ENCODE measurements around the gene TTC17.
"Not testable (repeated sequence)": the region's sequence is repeated elsewhere in the genome, so short reads cannot be mapped to it uniquely, and the experiment has no call there.

The TTC17 gene

GRCh38 chr11:43459246-43459645 is 100.5 kb downstream of the TTC17 start:
- DNase-seq, result no peak

- DNase-seq, result no peak
These were observed 103.6 kb downstream of the TTC17 start for GRCh38 chr11:43462359-43462758.

- DNase-seq, result no peak
These were observed 109.2 kb downstream of the TTC17 start for GRCh38 chr11:43467958-43468357.

- DNase-seq, result not testable (repeated sequence)
These were observed 118.8 kb downstream of the TTC17 start for GRCh38 chr11:43477491-43477890.

GRCh38 chr11:43486141-43486540 is 127.4 kb downstream of the TTC17 start:
- no peak for DNase-seq

GRCh38 chr11:43489869-43490465 is 131.2 kb downstream of the TTC17 start:
- DNase-seq, result no peak

GRCh38 chr11:43492701-43493100 is 134.0 kb downstream of the TTC17 start:
- no peak for DNase-seq

GRCh38 chr11:43493431-43493830 is 134.7 kb downstream of the TTC17 start:
- no peak for DNase-seq

- no peak for DNase-seq
These were observed 138.4 kb downstream of the TTC17 start for GRCh38 chr11:43497144-43497543.

GRCh38 chr11:43498561-43498960 is 139.8 kb downstream of the TTC17 start:
- no peak for DNase-seq

GRCh38 chr11:43503417-43503816 is 144.7 kb downstream of the TTC17 start:
- DNase-seq, result no peak

GRCh38 chr11:43504316-43504950 is 145.7 kb downstream of the TTC17 start:
- DNase-seq, result no peak

- no peak for DNase-seq
These were observed 146.5 kb downstream of the TTC17 start for GRCh38 chr11:43505171-43505570.

- no peak for DNase-seq
These were observed 148.5 kb downstream of the TTC17 start for GRCh38 chr11:43507171-43507570.

- DNase-seq, result no peak
These were observed 149.8 kb downstream of the TTC17 start for GRCh38 chr11:43508511-43508918.

- DNase-seq, result no peak
These were observed 153.2 kb downstream of the TTC17 start for GRCh38 chr11:43511959-43512358.

GRCh38 chr11:43515090-43515489 is 156.4 kb downstream of the TTC17 start:
- no peak for DNase-seq

GRCh38 chr11:43516316-43516850 is 157.7 kb downstream of the TTC17 start:
- no peak for DNase-seq

- DNase-seq, result no peak
These were observed 158.8 kb downstream of the TTC17 start for GRCh38 chr11:43517518-43517917.

- DNase-seq, result no peak
These were observed 159.9 kb downstream of the TTC17 start for GRCh38 chr11:43518408-43519160.

GRCh38 chr11:43521471-43521870 is 162.8 kb downstream of the TTC17 start:
- DNase-seq, result no peak

- no peak for DNase-seq
These were observed 164.9 kb downstream of the TTC17 start for GRCh38 chr11:43523632-43524031.

GRCh38 chr11:43532041-43532440 is 173.3 kb downstream of the TTC17 start:
- DNase-seq, result no peak

All from CD4-positive, alpha-beta T cell treated with Interleukin-15 for 1 hour (primary cell).